ENCODE measurements around the gene NKPD1.

DNA sequence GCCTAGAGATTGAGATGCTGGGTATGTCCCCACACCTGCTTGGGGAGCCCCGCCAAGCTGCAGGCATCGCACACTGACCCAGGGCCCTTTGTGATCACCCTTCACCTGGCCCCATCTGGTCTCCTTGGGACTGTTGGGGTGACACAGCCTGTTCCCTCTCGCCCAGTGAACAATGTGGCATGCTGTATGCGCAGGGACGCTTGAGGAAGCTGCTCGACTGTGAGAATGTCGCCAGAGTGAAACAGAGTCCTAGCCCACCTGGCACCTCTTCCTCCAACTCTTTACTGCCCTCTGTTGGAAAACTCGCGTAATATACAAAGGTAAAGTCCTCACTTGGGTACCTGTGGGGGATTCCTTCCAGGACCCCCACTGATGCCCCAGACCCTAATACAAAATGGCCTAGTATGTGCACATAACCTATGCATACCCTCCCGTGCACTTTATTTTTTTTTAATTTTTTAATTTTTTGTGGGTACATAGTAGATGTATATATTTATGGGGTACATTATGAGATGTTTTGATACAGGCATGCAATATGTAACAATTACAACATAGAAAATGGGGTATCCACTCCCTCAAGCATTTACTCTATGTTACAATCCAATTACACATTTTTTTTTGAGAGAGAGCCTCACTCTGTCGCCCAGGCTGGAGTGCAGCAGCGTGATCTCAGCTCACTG, 26.8 kb upstream of the NKPD1 start:
- TF ChIP-seq, protein P1, sequence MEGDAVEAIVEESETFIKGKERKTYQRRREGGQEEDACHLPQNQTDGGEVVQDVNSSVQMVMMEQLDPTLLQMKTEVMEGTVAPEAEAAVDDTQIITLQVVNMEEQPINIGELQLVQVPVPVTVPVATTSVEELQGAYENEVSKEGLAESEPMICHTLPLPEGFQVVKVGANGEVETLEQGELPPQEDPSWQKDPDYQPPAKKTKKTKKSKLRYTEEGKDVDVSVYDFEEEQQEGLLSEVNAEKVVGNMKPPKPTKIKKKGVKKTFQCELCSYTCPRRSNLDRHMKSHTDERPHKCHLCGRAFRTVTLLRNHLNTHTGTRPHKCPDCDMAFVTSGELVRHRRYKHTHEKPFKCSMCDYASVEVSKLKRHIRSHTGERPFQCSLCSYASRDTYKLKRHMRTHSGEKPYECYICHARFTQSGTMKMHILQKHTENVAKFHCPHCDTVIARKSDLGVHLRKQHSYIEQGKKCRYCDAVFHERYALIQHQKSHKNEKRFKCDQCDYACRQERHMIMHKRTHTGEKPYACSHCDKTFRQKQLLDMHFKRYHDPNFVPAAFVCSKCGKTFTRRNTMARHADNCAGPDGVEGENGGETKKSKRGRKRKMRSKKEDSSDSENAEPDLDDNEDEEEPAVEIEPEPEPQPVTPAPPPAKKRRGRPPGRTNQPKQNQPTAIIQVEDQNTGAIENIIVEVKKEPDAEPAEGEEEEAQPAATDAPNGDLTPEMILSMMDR (IDR thresholded peaks at IDR 0.05; ENCODE audit: low read depth, low read length): peak; percentile 83
- no peak for TF ChIP-seq EZH2phosphoT487 (IDR thresholded peaks at IDR 0.05; ENCODE audit: low read depth)

Data from OCI-LY3 (cell line).